Measurements from ENCODE around the gene RGR.

DNA sequence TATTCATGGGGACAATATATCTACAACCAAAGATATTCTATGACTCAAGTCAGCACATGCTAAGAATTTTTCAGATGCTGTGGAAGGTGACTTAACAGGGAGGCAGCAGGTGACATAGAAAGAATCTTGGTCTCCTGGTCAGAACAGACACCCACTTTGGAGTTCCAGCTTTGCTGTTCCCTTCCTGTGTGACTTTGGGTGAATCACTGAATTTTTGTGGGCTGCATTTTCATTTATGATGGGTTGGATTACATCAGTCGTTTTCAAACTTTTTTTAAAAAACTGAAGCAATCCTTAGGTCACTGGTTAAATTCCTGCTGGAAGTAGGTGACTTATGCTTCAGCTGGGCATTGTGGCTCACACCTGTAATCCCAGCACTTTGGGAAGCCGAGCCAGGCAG lies 24.9 kb downstream of the RGR start:
- TF ChIP-seq CTCF (IDR thresholded peaks at IDR 0.05) (no peak), EZH2phosphoT487 (IDR thresholded peaks at IDR 0.05) (no peak), EZH2 (IDR thresholded peaks at IDR 0.05) (no peak)
